ENCODE measurements around the gene BDKRB2. TPM values are rescaled to one million over a fixed set of nuclear protein-coding genes. Genes with fewer than 3 reads are reported as not detected.

The BDKRB2 gene
- total and polyA plus RNA-seq, 2 experiments from 2014 or later = 0.14 to 0.21 TPM

- Histone ChIP-seq H4K20me1 (replicated peaks; ENCODE audit: insufficient read depth) (no peaks in the 10 kb centered on the region), H3K79me2 (replicated peaks; ENCODE audit: insufficient read depth) (no peaks in the 10 kb centered on the region), H3K9me2 (ENCODE audit: insufficient read depth) (peaks cover 5% of the 10 kb centered on the region; the same call in 1 of the 2 replicates), H2AFZ (no peak overlapping the region), H3F3A (replicated peaks; ENCODE audit: low read depth) (no peaks in the 10 kb centered on the region), H3K27ac (ENCODE audit: low read depth) (no peak overlapping the region), H3K36me3 (ENCODE audit: insufficient read depth) (no peaks in the 10 kb centered on the region), H3K4me1 (ENCODE audit: insufficient read depth) (no peaks in the 10 kb centered on the region), H3K27me3 (ENCODE audit: insufficient read depth) (peaks cover 7% of the 10 kb centered on the region), H3K4me2 (no peak overlapping the region), H3K4me3 (no peak overlapping the region)
- ATAC-seq (no peak), DNase-seq (ENCODE audit: low spot score) (no peak)
- Mint-ChIP-seq H3K4me3 (no peak overlapping the region), H3K27ac (no peak overlapping the region), H3K36me3 (ENCODE audit: low read depth) (no peaks in the 10 kb centered on the region; the same call in 1 of the 3 replicates), H3K9me3 (peaks cover 22% of the 10 kb centered on the region), H3K27me3 (ENCODE audit: insufficient read depth, low read depth, poor library complexity) (peaks cover 9% of the 10 kb centered on the region), H3K4me1 (peaks cover 14% of the 10 kb centered on the region)
- TF ChIP-seq JUNB (IDR thresholded peaks at IDR 0.05; ENCODE audit: unreplicated experiment) (no peak), EZH2 (IDR thresholded peaks at IDR 0.05; ENCODE audit: low read depth, unreplicated experiment) (no peak), ETS1 (IDR thresholded peaks at IDR 0.05) (no peak), REST (IDR thresholded peaks at IDR 0.05; ENCODE audit: unreplicated experiment) (no peak), CTCF (conservative IDR thresholded peaks at IDR 0.05; ENCODE audit: low read depth in 2 of 2) (no peak), ZNF462 (CRISPR knock-in tag; IDR thresholded peaks at IDR 0.05) (no peak), POLR2AphosphoS5 (IDR thresholded peaks at IDR 0.05; ENCODE audit: low read depth) (no peak), ZNF114 (CRISPR knock-in tag; IDR thresholded peaks at IDR 0.05) (no peak), STAT1 (IDR thresholded peaks at IDR 0.05; ENCODE audit: unreplicated experiment) (no peak), CREB1 (CRISPR knock-in tag; IDR thresholded peaks at IDR 0.05; ENCODE audit: low read depth) (no peak), NANOG (IDR thresholded peaks at IDR 0.05; ENCODE audit: borderline replicate concordance) (no peak)
These were observed 42.4 kb downstream of the BDKRB2 start for GRCh38 chr14:96247031-96247430.

Data from GM23338 (cell line).